Upper lobe of right lung (tissue), 1 donor: ENCODE data around the gene PON1. TPM values are rescaled to one million over a fixed set of nuclear protein-coding genes. Genes with fewer than 3 reads are reported as not detected.

Experiments used
- ATAC-seq: fragments of 200-7000 bp; cut with Tn5 transposase; one replicate; pipeline ENCODE4 v1.9.1; 2020; ENCODE audit warnings: mild to moderate bottlenecking, moderate library complexity
- DNase-seq: peaks from one replicate; pipeline ENCODE4 v3.0.0-alpha.2; 2020
- H3K27ac ChIP-seq: fragments of 200-600 bp; one replicate; pipeline ENCODE4 v1.8.0; 2022
- H3K27me3 ChIP-seq: fragments of 200-600 bp; one replicate; pipeline ENCODE4 v1.8.0; 2022; ENCODE audit warnings: mild to moderate bottlenecking
- H3K36me3 ChIP-seq: fragments of 200-600 bp; one replicate; pipeline ENCODE4 v1.8.0; 2022
- H3K4me1 ChIP-seq: fragments of 200-600 bp; one replicate; pipeline ENCODE4 v1.8.0; 2022
- H3K4me3 ChIP-seq: fragments of 200-600 bp; one replicate; pipeline ENCODE4 v1.8.0; 2022; ENCODE audit warnings: mild to moderate bottlenecking
- H3K9me3 ChIP-seq: fragments of 200-600 bp; one replicate; pipeline ENCODE4 v1.8.0; 2022
- CTCF ChIP-seq: fragments of 200-600 bp; IDR thresholded peaks from one replicate; pipeline ENCODE4 v1.8.0; 2022; ENCODE audit warnings: antibody characterized with exemption
- intact Hi-C: fragments of 100-400 bp; cut with DNase I; formaldehyde crosslinking; loops from one replicate; pipeline ENCODE4 v1.11.0; 2022
- total RNA-seq: library from RNA; stranded (reverse); fragmentation: NEBNext Ultra II Directional; extraction: Animal tissue kit (Norgen Biotek cat#: 25700); gene quantifications from one replicate; pipeline ENCODE4 v1.2.1, GENCODE V29; 2021
- donor health status: DM: no; HTN: yes; CAD: no; lungs with severe emphysema.

Gene PON1
- total RNA-seq, 1 donor from 2014 or later, result 0.49 TPM

GRCh38 chr7:95317546-95317945, 6.8 kb downstream of the PON1 start:
- no peak for TF ChIP-seq CTCF
- H3K36me3 ChIP-seq, result no peaks in the 10 kb centered on the region
- no peaks in the 10 kb centered on the region for H3K9me3 ChIP-seq
- DNase-seq, result no peak
- no peak for ATAC-seq
- no peak overlapping the region for H3K4me3 ChIP-seq
- H3K27me3 ChIP-seq, result no peaks in the 10 kb centered on the region
- intact Hi-C loops, result no loop called here
- H3K4me1 ChIP-seq, result no peaks in the 10 kb centered on the region
- no peak overlapping the region for H3K27ac ChIP-seq

- no peaks in the 10 kb centered on the region for H3K9me3 ChIP-seq
- H3K27me3 ChIP-seq, result no peaks in the 10 kb centered on the region
- no peaks in the 10 kb centered on the region for H3K4me1 ChIP-seq
- intact Hi-C loops, result no loop called here
- H3K27ac ChIP-seq, result no peak overlapping the region
- no peaks in the 10 kb centered on the region for H3K36me3 ChIP-seq
- no peak for DNase-seq
- ATAC-seq, result no peak
- H3K4me3 ChIP-seq, result no peak overlapping the region
- TF ChIP-seq CTCF, result no peak
Observed at GRCh38 chr7:95316588-95316987, 7.7 kb downstream of the PON1 start.

GRCh38 chr7:95312561-95312960, 11.8 kb downstream of the PON1 start:
- H3K4me1 ChIP-seq, result no peaks in the 10 kb centered on the region
- no peak for ATAC-seq
- no peak overlapping the region for H3K4me3 ChIP-seq
- DNase-seq, result no peak
- no peak overlapping the region for H3K27ac ChIP-seq
- H3K27me3 ChIP-seq, result no peaks in the 10 kb centered on the region
- intact Hi-C loops, result no loop called here
- no peaks in the 10 kb centered on the region for H3K36me3 ChIP-seq
- H3K9me3 ChIP-seq, result no peaks in the 10 kb centered on the region
- TF ChIP-seq CTCF, result no peak

- no peaks in the 10 kb centered on the region for H3K36me3 ChIP-seq
- no peak overlapping the region for H3K4me3 ChIP-seq
- TF ChIP-seq CTCF, result no peak
- no peak overlapping the region for H3K27ac ChIP-seq
- intact Hi-C loops, result no loop called here
- DNase-seq, result no peak
- no peaks in the 10 kb centered on the region for H3K9me3 ChIP-seq
- no peaks in the 10 kb centered on the region for H3K27me3 ChIP-seq
- ATAC-seq, result no peak
- no peaks in the 10 kb centered on the region for H3K4me1 ChIP-seq
Observed at GRCh38 chr7:95311389-95311788, 12.9 kb downstream of the PON1 start.

- no peaks in the 10 kb centered on the region for H3K9me3 ChIP-seq
- no peak for DNase-seq
- H3K36me3 ChIP-seq, result no peaks in the 10 kb centered on the region
- H3K27me3 ChIP-seq, result no peaks in the 10 kb centered on the region
- intact Hi-C loops, result no loop called here
- ATAC-seq, result no peak
- no peak overlapping the region for H3K4me3 ChIP-seq
- no peaks in the 10 kb centered on the region for H3K4me1 ChIP-seq
- H3K27ac ChIP-seq, result no peak overlapping the region
- no peak for TF ChIP-seq CTCF
Observed at GRCh38 chr7:95309951-95310350, 14.4 kb downstream of the PON1 start.

GRCh38 chr7:95304990-95305389, 19.3 kb downstream of the PON1 start:
- Histone ChIP-seq H3K9me3 (no peaks in the 10 kb centered on the region), H3K36me3 (no peaks in the 10 kb centered on the region), H3K27ac (no peak overlapping the region), H3K27me3 (no peaks in the 10 kb centered on the region), H3K4me1 (no peaks in the 10 kb centered on the region), H3K4me3 (no peak overlapping the region)
- ATAC-seq (no peak), DNase-seq (no peak)
- intact Hi-C loops, result no loop called here
- no peak for TF ChIP-seq CTCF
